IMR-90 (cell line): ENCODE measurements around the gene TFRC. TPM values are rescaled to one million over a fixed set of nuclear protein-coding genes. Genes with fewer than 3 reads are reported as not detected.

Source experiments
- ATAC-seq: fragments of 200-7000 bp; cut with Tn5 transposase; 2 replicates; pipeline ENCODE4 v1.9.1; 2020; ENCODE audit warnings: low read depth, mild to moderate bottlenecking, moderate library complexity
- BruUV-seq: library from RNA; stranded (reverse); fragments of 400-500 nt; replicated peaks from 2 replicates; lab custom pipeline; 2021; lab: Mats Ljungman, UMichigan
- CTCF ChIA-PET: fragments of 300-600 bp; formaldehyde crosslinking; extraction: SDS; loops from one replicate; lab custom pipeline; 2021; ENCODE audit warnings: antibody characterized with exemption; lab: Yijun Ruan, JAX
- POLR2A ChIA-PET: fragments of 300-600 bp; sonication (Branson Sonifier 250); formaldehyde crosslinking; loops from one replicate; lab custom pipeline; 2022; ENCODE audit warnings: antibody characterized with exemption; ENCODE audit not compliant: unreplicated experiment; lab: Charles Lee
- DNase-seq: peaks from one replicate; pipeline ENCODE4 v3.0.0; 2013
- H2AFZ ChIP-seq: replicated peaks from 2 replicates; pipeline ENCODE3; 2013; ENCODE audit warnings: low read length, mild to moderate bottlenecking; ENCODE audit not compliant: poor library complexity
- H2AK5ac ChIP-seq: 2 replicates; pipeline ENCODE4 v1.6.1; 2013; ENCODE audit warnings: low read depth, low read length, inconsistent platforms
- H2AK9ac ChIP-seq: replicated peaks from 2 replicates; pipeline ENCODE3; 2013; ENCODE audit warnings: mild to moderate bottlenecking, low read depth, low read length, moderate library complexity; ENCODE audit not compliant: poor library complexity
- H2BK120ac ChIP-seq: 2 replicates; pipeline ENCODE4 v1.6.1; 2013; ENCODE audit warnings: low read depth, low read length, inconsistent platforms
- H2BK15ac ChIP-seq: 3 replicates; pipeline ENCODE4 v1.6.1; 2013; ENCODE audit warnings: low read depth, low read length, inconsistent platforms
- H2BK20ac ChIP-seq: 2 replicates; pipeline ENCODE4 v1.6.1; 2013; ENCODE audit warnings: low read depth, mild to moderate bottlenecking, inconsistent platforms, low read length, moderate library complexity
- H2BK5ac ChIP-seq: 2 replicates; pipeline ENCODE4 v1.6.1; 2013; ENCODE audit warnings: mild to moderate bottlenecking, low read depth, low read length, inconsistent platforms; ENCODE audit not compliant: poor library complexity, severe bottlenecking
- H3K14ac ChIP-seq: replicated peaks from 2 replicates; pipeline ENCODE4 v1.6.1; 2013; ENCODE audit warnings: low read depth, low read length, inconsistent platforms
- H3K18ac ChIP-seq: 2 replicates; pipeline ENCODE4 v1.6.1; 2013; ENCODE audit warnings: low read depth, low read length, control low read depth
- H3K23ac ChIP-seq: 2 replicates; pipeline ENCODE4 v1.6.1; 2013; ENCODE audit warnings: low read depth, low read length, inconsistent platforms
- H3K27ac ChIP-seq: 2 replicates; pipeline ENCODE4 v1.5.1; 2013; ENCODE audit warnings: mild to moderate bottlenecking, control low read depth, low read length; ENCODE audit not compliant: insufficient read depth
- H3K27me3 ChIP-seq: 2 replicates; pipeline ENCODE4 v1.6.1; 2013; ENCODE audit warnings: low read length; ENCODE audit not compliant: control insufficient read depth, insufficient read depth
- H3K36me3 ChIP-seq: 2 replicates; pipeline ENCODE4 v1.6.1; 2013; ENCODE audit warnings: low read length, mixed read lengths; ENCODE audit not compliant: control insufficient read depth, insufficient read depth
- H3K4ac ChIP-seq: 2 replicates; pipeline ENCODE4 v1.6.1; 2013; ENCODE audit warnings: low read depth, low read length, inconsistent platforms
- H3K4me1 ChIP-seq: 2 replicates; pipeline ENCODE4 v1.6.1; 2013; ENCODE audit warnings: low read length, mixed read lengths; ENCODE audit not compliant: control insufficient read depth, insufficient read depth
- H3K4me2 ChIP-seq: 2 replicates; pipeline ENCODE4 v1.6.1; 2013; ENCODE audit warnings: low read depth, mild to moderate bottlenecking, control low read depth, low read length, moderate library complexity
- H3K4me3 ChIP-seq: 2 replicates; pipeline ENCODE4 v1.5.1; 2013; ENCODE audit warnings: low read depth, mild to moderate bottlenecking, control low read depth, low read length, moderate library complexity; ENCODE audit not compliant: insufficient read depth
- H3K56ac ChIP-seq: 2 replicates; pipeline ENCODE4 v1.6.1; 2013; ENCODE audit warnings: low read length, inconsistent platforms; ENCODE audit not compliant: insufficient read depth; ENCODE audit errors: extremely low read depth
- H3K79me1 ChIP-seq, 2 experiments: 2 replicates each; pipeline ENCODE4 v1.6.1; 2013; ENCODE audit warnings: low read length in 2 of 2, inconsistent platforms in 1 of 2, low read depth in 1 of 2
- H3K9ac ChIP-seq: 2 replicates; pipeline ENCODE4 v1.6.1; 2013; ENCODE audit warnings: low read depth, low read length, control low read depth
- H3K9me1 ChIP-seq: 2 replicates; pipeline ENCODE4 v1.6.1; 2013; ENCODE audit warnings: low read length, inconsistent platforms; ENCODE audit not compliant: insufficient read depth
- H3K9me3 ChIP-seq: 2 replicates; pipeline ENCODE4 v1.6.1; 2013; ENCODE audit warnings: low read length; ENCODE audit not compliant: control insufficient read depth, insufficient read depth
- H4K20me1 ChIP-seq: 2 replicates; pipeline ENCODE4 v1.6.1; 2013; ENCODE audit warnings: low read length, inconsistent platforms; ENCODE audit not compliant: insufficient read depth
- H4K5ac ChIP-seq: 2 replicates; pipeline ENCODE4 v1.6.1; 2013; ENCODE audit warnings: mild to moderate bottlenecking, low read depth, low read length, control low read depth
- H4K8ac ChIP-seq, 2 experiments: 2 replicates each; pipeline ENCODE4 v1.6.1; 2013; ENCODE audit warnings: low read depth in 2 of 2, low read length in 2 of 2, control low read depth in 1 of 2, inconsistent platforms in 1 of 2
- H4K91ac ChIP-seq: 2 replicates; pipeline ENCODE4 v1.6.1; 2013; ENCODE audit warnings: low read depth, low read length, inconsistent platforms; ENCODE audit not compliant: insufficient read depth
- FOS ChIP-seq: fragments of 150-350 bp; IDR thresholded peaks from 2 replicates; pipeline ENCODE4 v1.6.1; 2016; ENCODE audit warnings: low read depth, low read length
- MXI1 ChIP-seq: IDR thresholded peaks from 2 replicates; pipeline ENCODE4 v1.6.1; 2012; ENCODE audit warnings: low read depth, mild to moderate bottlenecking, low read length, moderate library complexity, borderline replicate concordance
- NFE2L2 ChIP-seq: fragments of 150-350 bp; IDR thresholded peaks from 2 replicates; pipeline ENCODE4 v1.6.1; 2016; ENCODE audit warnings: low read depth, mild to moderate bottlenecking, low read length
- WGBS, 2 experiments: methylation state at CpG; one replicate each; pipeline versions ENCODE4 v1.1.5 to v1.1.7; 2013; ENCODE audit warnings: missing lambda C conversion rate in 2 of 2; ENCODE audit not compliant: insufficient read length in 1 of 2; ENCODE audit errors: extremely low coverage in 2 of 2; 5-methylcytosine and 5-hydroxymethylcytosine counted together
- dilution Hi-C: fragments of 300-500 bp; cut with HindIII; formaldehyde crosslinking; loops from one replicate; pipeline ENCODE4 v1.14.3; 2018; ENCODE audit warnings: low sequenced_read_pairs; ENCODE audit not compliant: unreplicated experiment
- in situ Hi-C: fragments of 300-500 bp; cut with MboI; formaldehyde crosslinking; loops from 3 replicates; pipeline ENCODE4 v1.14.3; 2019; ENCODE audit warnings: low sequenced_read_pairs, inconsistent platforms, mixed read lengths
- intact Hi-C: fragments of 100-400 bp; cut with micrococcal nuclease; formaldehyde crosslinking; loops from 2 replicates; pipeline ENCODE4 v1.10.0; 2022
- polyA plus RNA-seq, 3 experiments: library from polyadenylated mRNA; depleted of rRNA; stranded (reverse); fragments of >200 nt; gene quantifications; 2 replicates each; pipeline ENCODE4 v1.2.3, GENCODE V29; 2012; ENCODE audit warnings: low replicate concordance in 1 of 3
- total RNA-seq: library from RNA; depleted of rRNA; stranded (reverse); fragments of >200 nt; gene quantifications from 2 replicates; pipeline ENCODE4 v1.2.3, GENCODE V29; 2012
- TF ChIP-seq, protein P1 (sequence below): fragments of 150-350 bp; IDR thresholded peaks from 2 replicates; pipeline ENCODE4 v1.6.1; 2017; ENCODE audit warnings: mild to moderate bottlenecking, antibody characterized with exemption, low read length, low read depth
- TF ChIP-seq, protein P2 (sequence below): fragments of 150-350 bp; IDR thresholded peaks from 2 replicates; pipeline ENCODE4 v1.6.1; 2016; ENCODE audit warnings: low read depth, mild to moderate bottlenecking, low read length, moderate library complexity, borderline replicate concordance

Gene TFRC
- total and polyA plus RNA-seq, 2 of the 4 experiments (the other 2 are of a cell fraction): 78.6 to 156 TPM

DNA sequence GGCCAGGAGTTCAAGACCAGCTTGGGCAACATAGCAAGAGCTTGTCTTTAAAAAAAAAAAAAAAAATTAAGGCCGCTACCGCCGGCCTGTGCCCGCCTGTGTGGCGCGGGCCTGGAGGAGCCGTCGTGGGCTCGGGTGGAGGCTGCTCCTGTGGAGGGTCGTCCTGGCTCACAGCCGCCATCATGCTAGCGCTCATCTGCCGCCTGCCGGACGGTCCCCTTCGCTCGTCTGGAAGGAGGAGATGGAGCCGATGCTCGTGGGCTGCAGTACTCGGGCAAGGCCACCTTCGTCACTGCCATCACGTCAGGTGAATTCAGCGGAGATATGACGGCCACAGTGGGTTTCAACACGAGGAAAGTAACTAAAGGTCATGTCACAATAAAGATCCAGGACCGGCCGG is 37.4 kb downstream of the TFRC start:
- H3K27ac ChIP-seq: no peak overlapping the region
- TF ChIP-seq, protein P1, sequence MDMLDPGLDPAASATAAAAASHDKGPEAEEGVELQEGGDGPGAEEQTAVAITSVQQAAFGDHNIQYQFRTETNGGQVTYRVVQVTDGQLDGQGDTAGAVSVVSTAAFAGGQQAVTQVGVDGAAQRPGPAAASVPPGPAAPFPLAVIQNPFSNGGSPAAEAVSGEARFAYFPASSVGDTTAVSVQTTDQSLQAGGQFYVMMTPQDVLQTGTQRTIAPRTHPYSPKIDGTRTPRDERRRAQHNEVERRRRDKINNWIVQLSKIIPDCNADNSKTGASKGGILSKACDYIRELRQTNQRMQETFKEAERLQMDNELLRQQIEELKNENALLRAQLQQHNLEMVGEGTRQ: no peak
- TF ChIP-seq FOS (no peak), NFE2L2 (no peak), MXI1 (no peak)
- TF ChIP-seq, protein P2, sequence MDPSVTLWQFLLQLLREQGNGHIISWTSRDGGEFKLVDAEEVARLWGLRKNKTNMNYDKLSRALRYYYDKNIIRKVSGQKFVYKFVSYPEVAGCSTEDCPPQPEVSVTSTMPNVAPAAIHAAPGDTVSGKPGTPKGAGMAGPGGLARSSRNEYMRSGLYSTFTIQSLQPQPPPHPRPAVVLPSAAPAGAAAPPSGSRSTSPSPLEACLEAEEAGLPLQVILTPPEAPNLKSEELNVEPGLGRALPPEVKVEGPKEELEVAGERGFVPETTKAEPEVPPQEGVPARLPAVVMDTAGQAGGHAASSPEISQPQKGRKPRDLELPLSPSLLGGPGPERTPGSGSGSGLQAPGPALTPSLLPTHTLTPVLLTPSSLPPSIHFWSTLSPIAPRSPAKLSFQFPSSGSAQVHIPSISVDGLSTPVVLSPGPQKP: no peak
- BruUV-seq: no TSS peak
- H3K56ac ChIP-seq: no peak overlapping the region
- in situ Hi-C loops (no loop called here), intact Hi-C loops (no loop called here), dilution Hi-C loops (no loop called here)
- peaks cover 9% of the 10 kb centered on the region for H3K36me3 ChIP-seq
- no peak overlapping the region for H4K8ac ChIP-seq
- ChIA-PET POLR2A (no interaction called here), CTCF (no interaction called here)
- H4K5ac ChIP-seq: no peak overlapping the region
- H3K23ac ChIP-seq: no peak overlapping the region
- H3K4me3 ChIP-seq: no peak overlapping the region
- H3K9me1 ChIP-seq: no peaks in the 10 kb centered on the region; the same call in 1 of the 2 replicates
- no peaks in the 10 kb centered on the region for H3K79me1 ChIP-seq
- no peak overlapping the region for H2BK120ac ChIP-seq
- no peak overlapping the region for H3K18ac ChIP-seq
- no peaks in the 10 kb centered on the region for H3K27me3 ChIP-seq
- 96% methylated on average over 16 of the region's 27 CpGs; no CpG with 5 or more reads in 1 of the 2 experiments for WGBS, 2 experiments
- no peak overlapping the region for H2BK15ac ChIP-seq
- no peak overlapping the region for H3K4me2 ChIP-seq
- no peak overlapping the region for H3K9ac ChIP-seq
- no peak for DNase-seq
- no peak overlapping the region for H2AFZ ChIP-seq
- no peak overlapping the region for H3K14ac ChIP-seq
- no peaks in the 10 kb centered on the region for H4K20me1 ChIP-seq
- no peak overlapping the region for H2BK5ac ChIP-seq
- H2AK5ac ChIP-seq: no peak overlapping the region
- peaks cover 4% of the 10 kb centered on the region; the same call in 1 of the 2 replicates for H3K9me3 ChIP-seq
- H2AK9ac ChIP-seq: no peak overlapping the region
- H3K4ac ChIP-seq: no peak overlapping the region
- H3K4me1 ChIP-seq: peaks cover 2% of the 10 kb centered on the region; the same call in 1 of the 2 replicates
- ATAC-seq: no peak
- no peak overlapping the region for H4K91ac ChIP-seq
- H2BK20ac ChIP-seq: no peak overlapping the region
